ENCODE measurements around the gene PSMD8. TPM values are rescaled to one million over a fixed set of nuclear protein-coding genes. Genes with fewer than 3 reads are reported as not detected.
"Not testable (repeated sequence)": the region's sequence is repeated elsewhere in the genome, so short reads cannot be mapped to it uniquely, and the experiment has no call there.

The PSMD8 gene
- total RNA-seq, 2 donors from 2014 or later: 216 to 290 TPM

GRCh38 chr19:38401148-38401547 lies 26.8 kb downstream of the PSMD8 start:
- intact Hi-C loops (cut with DNase I): loop anchor here (10.0 kb wide), 1 partner anchor 214 kb away; the partner anchor contains the start of genes EIF3K (in 2 of the 2) and MAP4K1 (in 2 of the 2)
- ATAC-seq (no peak), DNase-seq (no peak)

GRCh38 chr19:38402623-38402966 lies 28.2 kb downstream of the PSMD8 start:
- intact Hi-C loops (cut with DNase I): loop anchor here (10.0 kb wide), 1 partner anchor 212 kb away; the partner anchor contains the start of genes EIF3K (in 2 of the 2) and MAP4K1 (in 2 of the 2)
- DNase-seq (no peak), ATAC-seq (peak in 1 of 2 donors; percentile 1)

- peak; percentile 99 to 100 for ATAC-seq
- intact Hi-C loops (cut with DNase I): loop anchor here (10.0 kb wide), 1 partner anchor 212 kb away; the partner anchor contains the start of genes EIF3K (in 2 of the 2) and MAP4K1 (in 2 of the 2)
- DNase-seq: peak; percentile 96
Measured at GRCh38 chr19:38402967-38403674, 28.8 kb downstream of the PSMD8 start, which contains the start of gene FAM98C. Gene FAM98C (plus strand): TSS chr19:38403093. CDS start chr19:38403154, 61 bp downstream.

- DNase-seq: no peak
- intact Hi-C loops (cut with DNase I): loop anchor here (10.0 kb wide), 1 partner anchor 210 kb away; the partner anchor contains the start of genes EIF3K (in 2 of the 2) and MAP4K1 (in 2 of the 2)
- ATAC-seq: no peak
Measured at GRCh38 chr19:38404858-38405257, 30.5 kb downstream of the PSMD8 start.

GRCh38 chr19:38405276-38405675 lies 30.9 kb downstream of the PSMD8 start:
- intact Hi-C loops (cut with DNase I): loop anchor here (10.0 kb wide), 1 partner anchor 210 kb away; the partner anchor contains the start of genes EIF3K (in 2 of the 2) and MAP4K1 (in 2 of the 2)
- ATAC-seq (no peak), DNase-seq (no peak)

DNA sequence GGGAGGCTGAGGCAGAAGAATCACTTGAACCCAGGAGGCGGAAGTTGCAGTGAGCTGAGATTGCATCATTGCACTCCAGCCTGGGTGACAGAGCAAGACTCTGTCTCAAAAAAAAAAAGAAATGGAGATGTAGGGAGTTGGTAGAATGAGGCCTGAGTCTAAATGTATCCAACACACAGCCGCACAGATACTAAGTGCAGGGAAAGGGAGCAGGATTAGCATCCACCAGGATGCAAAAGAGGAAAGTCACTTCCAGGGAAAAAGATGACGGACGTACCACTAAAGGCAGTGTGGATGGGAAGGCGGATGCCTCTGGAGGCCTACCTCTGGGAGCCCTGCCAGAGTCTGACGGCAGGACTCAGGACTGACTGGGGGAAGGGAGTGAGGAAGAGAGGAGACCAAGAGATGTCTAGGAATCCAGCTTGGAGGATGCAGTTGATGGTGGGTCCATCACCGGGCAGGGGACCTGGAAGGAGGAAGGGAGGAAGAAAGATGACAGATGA lies 35.3 kb downstream of the PSMD8 start:
- peak; percentile 63 to 77 for ATAC-seq
- DNase-seq: peak; percentile 60
- intact Hi-C loops (cut with DNase I): loop anchor here (10.0 kb wide), 1 partner anchor 205 kb away; the partner anchor contains the start of genes EIF3K (in 2 of the 2) and MAP4K1 (in 2 of the 2)

DNA sequence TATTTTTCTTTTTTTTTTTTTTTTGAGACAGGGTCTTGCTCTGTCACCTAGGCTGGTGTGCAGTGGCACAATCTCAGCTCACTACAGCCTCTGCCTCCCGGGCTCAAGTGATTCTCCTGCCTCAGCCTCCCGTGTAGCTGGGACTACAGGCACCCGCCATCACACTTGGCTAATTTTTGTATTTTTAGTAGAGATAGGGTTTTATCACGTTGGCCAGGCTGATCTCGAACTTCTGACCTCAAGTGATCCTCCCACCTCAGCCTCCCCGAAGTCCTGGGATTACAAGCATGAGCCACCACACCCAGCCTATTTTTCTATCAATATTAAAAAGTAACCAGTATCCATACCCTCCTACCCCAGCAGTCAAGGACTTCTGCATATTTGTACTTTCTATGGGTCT lies 36.0 kb downstream of the PSMD8 start:
- ATAC-seq; intact Hi-C loops (cut with DNase I); DNase-seq: not testable (repeated sequence)

DNA sequence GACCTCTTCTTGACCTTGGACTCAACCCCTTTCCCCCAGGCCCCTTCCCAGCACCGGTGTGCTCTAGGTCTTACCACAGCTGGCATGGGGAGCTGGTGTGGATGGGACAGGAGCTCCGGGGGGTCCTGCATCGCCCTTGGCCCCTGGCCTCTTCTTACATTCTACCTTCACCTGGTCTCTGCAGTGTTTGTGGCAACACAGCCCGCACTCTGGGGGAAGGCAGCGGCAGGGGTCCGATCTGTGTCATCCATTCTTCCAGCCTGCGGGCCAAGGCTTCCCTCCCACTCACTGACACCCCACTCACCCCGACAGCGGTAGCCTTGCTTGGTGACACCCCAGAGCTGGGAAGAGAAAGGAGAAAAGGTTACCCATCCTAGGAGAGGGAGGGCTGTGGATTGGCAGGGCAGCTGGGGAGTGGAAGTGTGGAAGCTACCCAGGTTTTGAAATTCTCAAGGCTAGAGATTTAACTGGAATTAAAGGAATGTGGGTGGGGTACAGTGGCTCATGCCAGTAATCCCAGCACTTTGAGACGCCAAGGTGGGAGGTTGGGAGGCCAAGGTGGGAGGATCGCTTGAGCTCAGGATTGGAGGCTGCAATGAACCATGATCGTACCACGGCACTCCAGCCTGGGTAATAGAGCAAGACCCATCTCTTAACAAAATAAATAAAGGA lies 36.8 kb downstream of the PSMD8 start:
- DNase-seq (no peak), ATAC-seq (no peak)
- intact Hi-C loops (cut with DNase I): no loop called here

DNA sequence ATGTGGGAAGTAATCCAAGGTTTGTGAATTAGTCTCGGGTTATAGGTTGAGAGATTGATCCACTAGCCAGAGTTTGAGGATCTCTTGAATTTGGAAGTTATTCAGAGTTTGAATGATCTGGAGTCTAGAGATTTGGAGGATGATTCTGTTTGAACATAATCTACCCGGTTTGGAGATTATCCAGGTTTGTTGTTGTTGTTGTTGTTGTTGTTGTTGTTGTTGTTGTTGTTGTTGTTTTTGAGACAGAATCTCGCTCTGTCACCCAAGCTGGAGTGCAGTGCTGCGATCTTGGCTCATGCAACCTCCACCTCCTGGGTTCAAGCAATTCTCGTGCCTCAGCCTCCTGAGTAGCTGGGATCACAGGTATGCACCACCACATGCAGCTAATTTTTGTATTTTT lies 37.5 kb downstream of the PSMD8 start:
- intact Hi-C loops (cut with DNase I); DNase-seq; ATAC-seq: not testable (repeated sequence)

GRCh38 chr19:38412491-38412890 lies 38.1 kb downstream of the PSMD8 start:
- ATAC-seq (no peak), DNase-seq (no peak)
- intact Hi-C loops (cut with DNase I): no loop called here

DNA sequence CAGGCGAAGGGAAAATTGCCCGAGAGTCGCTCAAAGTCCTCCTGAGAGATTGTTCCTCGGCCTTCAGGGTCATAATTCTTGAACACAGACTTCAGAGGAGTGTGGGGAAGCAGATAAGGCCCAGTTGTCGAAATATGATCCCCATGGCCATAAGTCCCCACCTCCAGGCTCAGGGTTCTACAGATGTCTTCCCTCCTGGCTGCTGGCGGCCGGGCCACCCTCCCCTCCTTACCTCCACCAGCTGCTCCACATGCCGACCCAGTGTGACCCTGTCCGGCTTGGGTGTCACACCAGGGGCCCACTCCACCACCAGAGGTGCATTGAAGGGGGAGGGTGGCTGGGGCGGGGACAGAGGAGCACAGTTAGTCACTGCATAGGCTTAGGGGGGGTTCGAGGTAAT lies 38.6 kb downstream of the PSMD8 start:
- intact Hi-C loops (cut with DNase I): no loop called here
- ATAC-seq: no peak
- DNase-seq: no peak

DNA sequence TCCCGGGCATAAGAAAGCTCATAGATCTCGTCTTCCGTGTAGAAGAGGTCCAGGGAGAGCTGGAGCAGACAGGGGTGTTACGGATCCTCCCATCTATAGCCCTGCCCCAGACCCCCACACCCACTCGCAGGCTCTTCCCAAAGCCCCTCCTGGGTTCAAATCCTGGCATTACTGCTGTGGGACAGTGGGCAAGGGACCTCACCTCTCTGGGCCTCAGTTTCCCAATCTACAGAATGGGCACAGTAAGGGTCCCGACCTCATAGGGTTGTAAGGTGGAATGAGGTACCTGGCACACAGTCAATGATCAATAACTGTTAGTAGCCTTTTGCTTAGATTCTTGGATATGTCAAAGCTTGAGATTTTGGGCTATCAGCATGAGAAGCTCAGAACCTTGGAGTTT lies 39.0 kb downstream of the PSMD8 start:
- intact Hi-C loops (cut with DNase I): no loop called here
- ATAC-seq (no peak), DNase-seq (no peak)

GRCh38 chr19:38417146-38417543 lies 42.8 kb downstream of the PSMD8 start:
- intact Hi-C loops (cut with DNase I): no loop called here
- DNase-seq (no peak), ATAC-seq (no peak)

DNA sequence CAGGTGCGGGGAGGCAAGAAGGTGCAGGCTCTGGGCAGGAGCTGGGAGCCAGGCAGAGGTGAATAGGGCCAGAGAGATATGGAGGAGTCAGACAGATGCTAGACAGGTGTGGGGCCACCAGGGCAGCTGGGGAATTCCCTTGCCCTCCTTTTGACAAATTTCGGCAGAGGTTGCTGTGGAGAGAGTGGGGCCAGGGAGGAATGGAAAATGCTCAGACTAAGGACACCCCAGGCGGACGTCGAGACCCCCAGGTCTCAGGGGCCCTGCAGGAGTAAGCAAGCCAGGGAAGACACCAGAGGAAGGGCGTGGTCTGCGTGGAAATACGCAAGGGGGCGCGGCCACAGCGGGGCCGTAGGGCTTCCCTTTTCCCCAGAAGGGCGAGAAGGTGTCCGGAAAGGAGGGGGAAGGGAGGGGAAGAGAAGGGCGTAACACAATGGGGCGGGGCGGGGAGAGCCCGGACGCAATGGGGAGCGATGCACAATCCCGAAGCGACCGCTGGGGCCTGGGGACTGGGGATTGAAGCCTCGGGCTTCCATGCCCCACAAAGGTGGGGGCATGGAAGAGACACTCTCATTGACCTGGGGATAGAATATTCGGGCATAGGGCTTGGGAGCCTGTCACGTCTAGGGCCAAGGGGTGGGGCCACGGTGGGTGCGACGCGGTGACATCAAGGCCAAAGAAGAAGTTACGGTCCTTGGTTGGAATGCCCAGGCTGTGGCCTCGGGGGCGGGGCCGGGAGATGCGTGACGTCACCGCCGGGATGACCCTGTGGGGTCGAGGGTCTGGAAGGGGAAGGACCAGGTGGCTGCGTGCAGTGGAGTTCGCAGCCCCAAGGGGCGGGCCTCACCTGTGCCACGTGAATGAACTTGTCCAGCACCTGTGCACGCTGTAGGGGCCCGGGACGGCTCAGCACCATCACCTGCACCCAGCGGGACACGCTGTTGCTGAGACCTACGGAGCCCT lies 43.5 kb downstream of the PSMD8 start:
- intact Hi-C loops (cut with DNase I): no loop called here
- DNase-seq: peak; percentile 72
- peak; percentile 91 to 92 for ATAC-seq

DNA sequence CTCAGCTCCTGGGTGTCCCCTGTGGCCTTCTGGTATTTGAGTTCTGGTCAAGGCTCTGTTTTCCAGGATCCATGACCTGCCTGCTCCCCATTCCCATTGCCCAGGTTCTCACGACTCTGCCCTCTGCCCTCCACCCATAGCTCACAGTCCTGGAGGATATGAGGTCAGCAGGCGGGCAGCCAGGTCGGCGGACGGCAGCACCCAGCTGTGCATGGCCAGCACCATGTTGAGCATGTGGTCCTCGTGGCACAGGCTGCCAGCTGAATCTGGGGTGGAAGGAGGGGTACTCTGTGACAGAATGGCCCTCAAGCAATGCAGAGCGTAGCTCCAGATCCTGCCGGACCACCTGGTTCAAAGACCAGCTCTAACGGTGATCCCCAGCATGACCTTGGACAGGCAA lies 46.6 kb downstream of the PSMD8 start:
- no peak for ATAC-seq
- no peak for DNase-seq
- intact Hi-C loops (cut with DNase I): no loop called here

GRCh38 chr19:38421856-38422255 lies 47.5 kb downstream of the PSMD8 start:
- DNase-seq (no peak), ATAC-seq (no peak)
- intact Hi-C loops (cut with DNase I): no loop called here

- no peak for ATAC-seq
- DNase-seq: no peak
- intact Hi-C loops (cut with DNase I): no loop called here
Measured at GRCh38 chr19:38422438-38422837, 48.1 kb downstream of the PSMD8 start.

DNA sequence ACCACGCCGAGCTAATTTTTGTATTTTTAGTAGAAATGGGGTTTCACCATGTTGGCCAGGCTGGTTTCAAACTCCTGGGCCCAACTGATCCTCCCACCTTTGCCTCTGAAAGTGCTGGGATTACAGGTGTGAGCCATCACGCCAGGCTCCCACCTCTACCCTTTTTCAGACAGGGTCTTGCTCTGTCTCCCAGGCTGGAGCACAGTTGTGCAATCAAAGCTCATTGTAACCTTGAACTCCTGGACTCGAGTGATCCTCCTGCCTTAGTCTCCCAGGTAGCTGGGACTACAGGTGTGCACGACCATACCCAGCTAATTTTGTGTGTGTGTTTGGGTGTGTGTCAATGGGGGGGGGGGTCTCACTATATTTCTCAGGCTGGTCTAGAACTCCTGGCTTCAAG lies 49.9 kb downstream of the PSMD8 start:
- ATAC-seq (no peak), DNase-seq (no peak)
- intact Hi-C loops (cut with DNase I): no loop called here

All from left cardiac atrium (tissue), 4 donors.